ENCODE data around the gene POLR2C.

Gene POLR2C

DNA sequence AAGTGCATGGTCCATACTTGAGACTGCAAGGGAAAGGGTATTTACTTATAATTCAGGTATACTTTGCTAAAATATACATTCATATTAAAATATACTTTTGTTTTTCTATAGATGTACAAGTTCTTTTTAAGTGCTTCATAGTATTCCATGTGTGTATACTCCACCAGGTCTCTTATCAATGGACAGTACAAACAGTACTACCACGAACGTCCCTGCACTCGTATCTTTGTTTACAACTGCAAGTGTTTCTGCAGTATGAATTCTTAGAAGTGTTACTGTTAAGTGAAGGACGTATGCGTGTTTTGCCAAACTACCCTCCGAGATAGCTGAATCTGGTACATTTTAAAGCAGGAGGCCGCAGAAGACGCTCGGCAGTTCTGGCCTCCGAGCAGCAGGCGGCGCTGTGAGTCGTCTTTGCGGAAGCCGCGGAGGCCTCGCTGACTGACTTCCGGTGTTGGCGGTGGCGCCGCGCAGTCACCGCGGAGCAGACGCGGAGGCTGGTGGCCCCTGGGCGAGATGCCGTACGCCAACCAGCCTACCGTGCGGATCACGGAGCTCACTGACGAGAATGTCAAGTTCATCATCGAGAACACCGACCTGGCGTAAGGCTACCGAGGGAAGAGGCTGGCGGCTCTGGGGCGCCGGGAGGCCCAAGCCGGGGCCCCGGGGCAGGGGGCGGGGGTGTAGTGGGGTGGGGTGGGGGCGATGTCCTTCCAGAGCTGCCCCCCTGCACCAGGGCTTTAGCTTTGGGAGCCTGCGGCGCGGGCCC is at the start of gene POLR2C:
Gene POLR2C, plus strand, starts transcription at position 471 of the 769 bp plus-strand sequence. Its CDS starts 46 bp downstream, at position 517.
- Histone ChIP-seq H3K36me3 (ENCODE audit: control insufficient read depth, insufficient read depth, low read length) (no peaks in the 10 kb centered on the region), H3K9ac (no peak within 1 kb of the TSS)
- TF ChIP-seq, protein P1, sequence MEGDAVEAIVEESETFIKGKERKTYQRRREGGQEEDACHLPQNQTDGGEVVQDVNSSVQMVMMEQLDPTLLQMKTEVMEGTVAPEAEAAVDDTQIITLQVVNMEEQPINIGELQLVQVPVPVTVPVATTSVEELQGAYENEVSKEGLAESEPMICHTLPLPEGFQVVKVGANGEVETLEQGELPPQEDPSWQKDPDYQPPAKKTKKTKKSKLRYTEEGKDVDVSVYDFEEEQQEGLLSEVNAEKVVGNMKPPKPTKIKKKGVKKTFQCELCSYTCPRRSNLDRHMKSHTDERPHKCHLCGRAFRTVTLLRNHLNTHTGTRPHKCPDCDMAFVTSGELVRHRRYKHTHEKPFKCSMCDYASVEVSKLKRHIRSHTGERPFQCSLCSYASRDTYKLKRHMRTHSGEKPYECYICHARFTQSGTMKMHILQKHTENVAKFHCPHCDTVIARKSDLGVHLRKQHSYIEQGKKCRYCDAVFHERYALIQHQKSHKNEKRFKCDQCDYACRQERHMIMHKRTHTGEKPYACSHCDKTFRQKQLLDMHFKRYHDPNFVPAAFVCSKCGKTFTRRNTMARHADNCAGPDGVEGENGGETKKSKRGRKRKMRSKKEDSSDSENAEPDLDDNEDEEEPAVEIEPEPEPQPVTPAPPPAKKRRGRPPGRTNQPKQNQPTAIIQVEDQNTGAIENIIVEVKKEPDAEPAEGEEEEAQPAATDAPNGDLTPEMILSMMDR (IDR thresholded peaks at IDR 0.05): peak; percentile 96

DNA sequence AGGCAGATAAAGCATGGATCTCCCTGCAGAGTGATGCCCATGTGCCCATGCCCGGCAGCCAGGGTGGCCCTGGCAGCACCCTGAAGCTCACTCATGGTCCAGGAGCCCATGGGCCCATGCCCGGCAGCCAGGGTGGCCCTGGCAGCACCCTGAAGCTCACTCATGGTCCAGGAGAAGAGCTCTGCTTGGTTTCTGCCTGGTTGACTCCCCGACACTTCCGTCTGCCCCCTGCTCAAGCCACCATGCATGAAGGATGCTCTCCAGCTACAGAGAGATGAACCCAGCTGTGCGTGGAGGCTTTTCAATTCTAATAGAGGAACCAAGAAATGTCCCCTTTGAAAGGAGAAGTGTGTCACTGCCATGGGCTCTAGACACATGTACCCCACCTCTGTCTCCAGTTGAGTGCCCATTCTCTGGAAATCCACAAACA is 49.2 kb upstream of the POLR2C start:
- no peak overlapping the region for H3K4me2 ChIP-seq (ENCODE audit: low read length)
- no peaks in the 10 kb centered on the region for H3K27me3 ChIP-seq (ENCODE audit: control insufficient read depth, insufficient read depth, low read length)
- H3K36me3 ChIP-seq (ENCODE audit: control insufficient read depth, insufficient read depth, low read length): no peaks in the 10 kb centered on the region
- no peak overlapping the region for H3K27ac ChIP-seq
- H3K9me3 ChIP-seq (ENCODE audit: control insufficient read depth, low read length): no peaks in the 10 kb centered on the region
- H3K4me3 ChIP-seq (ENCODE audit: low read depth, low read length): no peak overlapping the region
- H3K9ac ChIP-seq: no peak overlapping the region
- no peak overlapping the region for H2AFZ ChIP-seq
- H3K4me1 ChIP-seq: peaks cover 12% of the 10 kb centered on the region
- no peaks in the 10 kb centered on the region for H3K79me2 ChIP-seq
- TF ChIP-seq, protein P1 (IDR thresholded peaks at IDR 0.05): no peak

More for the DNA sequence above, at the start of gene POLR2C:
- H3K79me2 ChIP-seq: peaks cover 13% of the 10 kb centered on the region
- no peaks in the 10 kb centered on the region for H3K9me3 ChIP-seq (ENCODE audit: control insufficient read depth, low read length)
- peak within 1 kb of the TSS; percentile 82 for H3K4me2 ChIP-seq (ENCODE audit: low read length)
- H3K27me3 ChIP-seq (ENCODE audit: control insufficient read depth, insufficient read depth, low read length): no peaks in the 10 kb centered on the region
- H3K4me3 ChIP-seq (ENCODE audit: low read depth, low read length): peak within 1 kb of the TSS; percentile 64
- H3K4me1 ChIP-seq: peaks cover 9% of the 10 kb centered on the region
- peak within 1 kb of the TSS; percentile 60 for H2AFZ ChIP-seq
- H3K27ac ChIP-seq: peak within 1 kb of the TSS; percentile 42

DNA sequence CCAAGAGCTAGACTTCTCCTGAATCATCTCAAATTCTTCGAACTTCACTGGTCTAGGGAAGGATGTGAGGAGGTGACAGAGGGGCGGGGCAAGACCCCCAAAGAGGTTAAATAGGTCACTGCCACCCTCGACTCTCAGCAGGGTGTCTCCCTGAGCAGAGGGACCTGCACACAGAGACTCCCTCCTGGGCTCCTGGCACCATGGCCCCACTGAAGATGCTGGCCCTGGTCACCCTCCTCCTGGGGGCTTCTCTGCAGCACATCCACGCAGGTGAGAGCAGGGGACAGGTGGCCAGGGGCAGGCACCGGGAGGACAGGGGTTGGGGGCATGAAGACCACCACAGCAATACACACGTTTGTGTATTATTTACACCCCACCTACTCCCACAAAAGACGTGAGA is 48.7 kb upstream of the POLR2C start:
- Histone ChIP-seq H3K4me2 (ENCODE audit: low read length) (no peak overlapping the region), H3K4me1 (peaks cover 16% of the 10 kb centered on the region), H3K79me2 (no peaks in the 10 kb centered on the region), H3K9me3 (ENCODE audit: control insufficient read depth, low read length) (no peaks in the 10 kb centered on the region), H3K27ac (no peak overlapping the region), H3K27me3 (ENCODE audit: control insufficient read depth, insufficient read depth, low read length) (no peaks in the 10 kb centered on the region), H3K9ac (no peak overlapping the region), H3K4me3 (ENCODE audit: low read depth, low read length) (no peak overlapping the region), H2AFZ (no peak overlapping the region), H3K36me3 (ENCODE audit: control insufficient read depth, insufficient read depth, low read length) (no peaks in the 10 kb centered on the region)
- TF ChIP-seq, protein P1 (IDR thresholded peaks at IDR 0.05): no peak

DNA sequence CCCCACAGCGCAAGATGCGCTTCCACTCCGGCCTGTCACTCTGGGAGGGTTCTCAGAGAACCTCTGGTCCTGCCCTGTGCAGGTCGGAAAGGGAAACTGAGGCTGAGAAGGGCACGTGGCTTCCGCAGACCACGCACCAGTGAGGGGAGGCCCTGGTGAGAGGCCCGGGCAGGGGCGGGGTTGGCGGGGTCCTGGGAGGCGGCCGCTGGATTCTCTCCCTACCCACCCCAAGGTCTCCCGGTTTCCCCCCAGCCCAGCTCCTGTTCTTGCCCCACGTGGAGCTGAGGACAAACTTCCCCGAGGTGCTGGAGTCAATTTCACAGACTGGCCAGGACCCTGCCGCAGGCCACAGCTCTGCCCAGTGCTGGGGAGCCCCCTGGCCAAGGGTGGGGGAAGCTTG is 46.4 kb upstream of the POLR2C start:
- no peak overlapping the region for H3K9ac ChIP-seq
- TF ChIP-seq, protein P1 (IDR thresholded peaks at IDR 0.05): no peak

DNA sequence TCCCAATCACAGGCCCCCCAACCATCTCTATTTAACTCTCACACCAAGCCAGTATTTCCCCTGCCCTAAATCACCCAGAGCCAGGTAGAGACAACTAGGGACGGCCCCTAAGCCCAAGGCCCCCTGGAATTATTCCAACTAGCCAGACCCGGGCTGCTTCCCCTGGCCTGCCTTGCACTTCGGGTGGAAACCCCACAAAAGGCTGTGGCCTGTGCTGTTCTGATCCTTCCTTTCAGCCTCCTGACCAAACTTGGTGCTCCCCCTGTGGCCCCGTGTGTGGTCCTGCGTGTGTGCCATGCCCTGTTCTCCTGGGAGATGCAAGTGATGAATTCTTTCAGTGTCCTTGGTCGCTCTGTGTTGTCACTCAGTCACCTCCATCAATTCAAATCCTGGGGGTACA is 43.0 kb upstream of the POLR2C start:
- Histone ChIP-seq H3K27me3 (ENCODE audit: control insufficient read depth, insufficient read depth, low read length) (no peaks in the 10 kb centered on the region), H3K4me2 (ENCODE audit: low read length) (no peak overlapping the region), H3K9me3 (ENCODE audit: control insufficient read depth, low read length) (no peaks in the 10 kb centered on the region), H3K36me3 (ENCODE audit: control insufficient read depth, insufficient read depth, low read length) (no peaks in the 10 kb centered on the region), H3K4me1 (peaks cover 16% of the 10 kb centered on the region), H3K9ac (no peak overlapping the region), H3K4me3 (ENCODE audit: low read depth, low read length) (no peak overlapping the region), H3K79me2 (no peaks in the 10 kb centered on the region), H3K27ac (no peak overlapping the region), H2AFZ (no peak overlapping the region)
- TF ChIP-seq, protein P1 (IDR thresholded peaks at IDR 0.05): no peak

More for the DNA sequence above, 46.4 kb upstream of the POLR2C start:
- H3K27ac ChIP-seq: no peak overlapping the region
- no peak overlapping the region for H3K4me3 ChIP-seq (ENCODE audit: low read depth, low read length)
- no peak overlapping the region for H2AFZ ChIP-seq
- peaks cover 16% of the 10 kb centered on the region for H3K4me1 ChIP-seq
- no peaks in the 10 kb centered on the region for H3K27me3 ChIP-seq (ENCODE audit: control insufficient read depth, insufficient read depth, low read length)
- no peaks in the 10 kb centered on the region for H3K9me3 ChIP-seq (ENCODE audit: control insufficient read depth, low read length)
- no peaks in the 10 kb centered on the region for H3K79me2 ChIP-seq
- H3K4me2 ChIP-seq (ENCODE audit: low read length): no peak overlapping the region
- H3K36me3 ChIP-seq (ENCODE audit: control insufficient read depth, insufficient read depth, low read length): no peaks in the 10 kb centered on the region

Measured in parathyroid adenoma (tissue), 2 donors.